Large intestine (tissue), 3 donors: Measurements from ENCODE around the gene HAVCR1. TPM values are rescaled to one million over a fixed set of nuclear protein-coding genes. Genes with fewer than 3 reads are reported as not detected.
"Not testable (repeated sequence)": the region's sequence is repeated elsewhere in the genome, so short reads cannot be mapped to it uniquely, and the experiment has no call there.

Experiments used
- DNase-seq, 2 donors: peaks; one replicate each; pipeline versions ENCODE4 v3.0.0 to v3.0.0-alpha.2; 2013
- H3K27ac ChIP-seq: one replicate; pipeline ENCODE4 v1.5.1; 2013; ENCODE audit warnings: low read length
- H3K27me3 ChIP-seq: 2 replicates; pipeline ENCODE4 v1.6.1; 2013; ENCODE audit warnings: low read length; ENCODE audit not compliant: control insufficient read depth, insufficient read depth
- H3K36me3 ChIP-seq: 2 replicates; pipeline ENCODE4 v1.6.1; 2013; ENCODE audit warnings: low read length; ENCODE audit not compliant: control insufficient read depth, insufficient read depth
- H3K4me1 ChIP-seq: one replicate; pipeline ENCODE4 v1.6.1; 2013; ENCODE audit warnings: low read length; ENCODE audit not compliant: control insufficient read depth, insufficient read depth
- H3K4me3 ChIP-seq: one replicate; pipeline ENCODE4 v1.5.1; 2013; ENCODE audit warnings: low read length
- H3K9me3 ChIP-seq: one replicate; pipeline ENCODE4 v1.6.1; 2013; ENCODE audit warnings: mild to moderate bottlenecking, low read depth, low read length, moderate library complexity; ENCODE audit not compliant: control insufficient read depth
- WGBS: methylation state at CpG from one replicate; pipeline ENCODE4 v1.1.5; 2013; ENCODE audit warnings: low lambda C conversion rate; ENCODE audit not compliant: insufficient coverage; 5-methylcytosine and 5-hydroxymethylcytosine counted together
- polyA plus RNA-seq: library from polyadenylated mRNA; unstranded; fragments of 120-200 nt; gene quantifications from one replicate; pipeline ENCODE4 v1.2.1, GENCODE V29; 2013

The HAVCR1 gene
- polyA plus RNA-seq, 1 donor: 0.48 TPM

- H3K27ac ChIP-seq: no peak overlapping the region
- H3K4me1 ChIP-seq: peaks cover 14% of the 10 kb centered on the region
- no peak for DNase-seq
- no peaks in the 10 kb centered on the region for H3K27me3 ChIP-seq
- no peak overlapping the region for H3K4me3 ChIP-seq
- no peaks in the 10 kb centered on the region for H3K9me3 ChIP-seq
- 72% methylated on average over 3 of the region's 5 CpGs for WGBS
- H3K36me3 ChIP-seq: no peaks in the 10 kb centered on the region
Observed at GRCh38 chr5:157050050-157050449, 8.9 kb downstream of the HAVCR1 start.

DNA sequence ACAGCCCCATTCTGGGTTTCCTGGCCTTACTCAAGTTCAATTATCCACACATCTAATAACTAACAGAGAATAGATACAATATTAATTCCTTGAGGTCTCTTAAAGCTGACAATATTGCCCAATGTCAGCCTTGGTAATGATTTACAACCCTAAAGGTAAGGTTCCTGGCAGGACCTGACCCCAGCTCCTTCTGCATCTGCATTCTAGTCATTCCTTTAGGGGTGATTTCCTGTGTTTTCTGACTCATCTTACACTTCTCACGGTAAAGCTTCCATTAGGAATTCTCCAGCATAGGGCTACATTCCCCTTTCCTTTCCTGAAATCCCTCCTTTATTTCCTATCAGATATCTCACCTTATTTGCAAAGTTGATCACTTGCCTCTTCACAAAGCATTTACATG lies 9.3 kb downstream of the HAVCR1 start:
- Histone ChIP-seq H3K36me3 (no peaks in the 10 kb centered on the region), H3K4me1 (peaks cover 14% of the 10 kb centered on the region), H3K27me3 (no peaks in the 10 kb centered on the region), H3K27ac (no peak overlapping the region), H3K9me3 (no peaks in the 10 kb centered on the region), H3K4me3 (no peak overlapping the region)
- no CpG with 5 or more reads among the region's 1 CpG for WGBS
- no peak for DNase-seq

- no peak for DNase-seq
- no peaks in the 10 kb centered on the region for H3K9me3 ChIP-seq
- H3K36me3 ChIP-seq: no peaks in the 10 kb centered on the region
- WGBS: 100% methylated on average over 1 of the region's 5 CpGs
- no peaks in the 10 kb centered on the region for H3K27me3 ChIP-seq
- H3K4me3 ChIP-seq: no peak overlapping the region
- no peak overlapping the region for H3K27ac ChIP-seq
- H3K4me1 ChIP-seq: peaks cover 14% of the 10 kb centered on the region
Observed at GRCh38 chr5:157047898-157048297, 11.0 kb downstream of the HAVCR1 start.

DNA sequence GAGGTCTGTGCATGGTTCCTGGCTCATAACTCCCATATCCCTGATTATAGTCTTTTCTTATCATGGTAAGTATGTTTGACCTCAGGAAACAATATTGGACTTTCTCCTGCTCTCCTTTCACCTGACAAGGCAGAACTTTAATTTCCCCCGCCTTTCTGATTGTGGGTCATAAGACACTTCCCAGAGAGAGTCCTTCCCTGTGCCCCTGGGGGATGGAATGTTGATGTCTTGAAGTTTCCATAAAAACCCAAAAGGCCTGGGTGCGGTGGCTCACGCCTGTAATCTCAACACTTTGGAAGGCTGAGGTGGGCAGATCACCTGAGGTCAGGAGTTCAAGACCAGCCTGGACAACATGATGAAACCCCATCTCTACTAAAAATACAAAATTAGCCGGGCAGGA lies 11.9 kb downstream of the HAVCR1 start:
- not testable (repeated sequence) for H3K27ac ChIP-seq, H3K27me3 ChIP-seq, H3K9me3 ChIP-seq, H3K4me3 ChIP-seq, H3K36me3 ChIP-seq
- peaks cover 14% of the 10 kb centered on the region for H3K4me1 ChIP-seq
- peak in 1 of 2 donors; percentile 78 for DNase-seq
- WGBS: no CpG with 5 or more reads among the region's 4 CpGs

GRCh38 chr5:157046041-157046440 lies 12.9 kb downstream of the HAVCR1 start:
- no CpG with 5 or more reads among the region's 3 CpGs for WGBS

DNA sequence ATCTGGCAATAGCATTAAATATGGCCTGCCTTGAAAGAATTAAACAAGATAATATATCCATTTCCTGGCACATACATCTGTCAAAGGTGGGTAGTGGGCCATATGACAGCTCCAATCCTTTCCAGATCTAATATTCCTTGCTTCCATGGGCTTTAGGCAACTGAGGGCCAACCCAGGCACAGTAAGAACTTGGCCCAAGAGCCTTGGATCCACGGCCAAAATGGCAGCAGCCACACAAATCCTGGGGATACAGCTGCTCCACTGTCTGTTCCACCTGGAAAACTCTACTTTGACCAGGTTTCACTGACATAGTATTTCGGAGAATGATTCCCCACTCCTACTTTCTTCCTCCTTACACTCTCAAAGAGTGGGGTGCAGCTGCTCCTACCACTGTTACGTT lies 13.3 kb downstream of the HAVCR1 start:
- no peak overlapping the region for H3K27ac ChIP-seq
- H3K4me1 ChIP-seq: peaks cover 14% of the 10 kb centered on the region
- DNase-seq: no peak
- no peaks in the 10 kb centered on the region for H3K9me3 ChIP-seq
- 100% methylated on average over 2 of the region's 3 CpGs for WGBS
- no peaks in the 10 kb centered on the region for H3K36me3 ChIP-seq
- H3K27me3 ChIP-seq: no peaks in the 10 kb centered on the region
- no peak overlapping the region for H3K4me3 ChIP-seq

More at GRCh38 chr5:157046041-157046440, 12.9 kb downstream of the HAVCR1 start:
- Histone ChIP-seq H3K27me3 (no peaks in the 10 kb centered on the region), H3K4me3 (no peak overlapping the region), H3K27ac (no peak overlapping the region), H3K4me1 (peaks cover 14% of the 10 kb centered on the region), H3K36me3 (no peaks in the 10 kb centered on the region), H3K9me3 (no peaks in the 10 kb centered on the region)
- peak; percentile 71 to 74 for DNase-seq

DNA sequence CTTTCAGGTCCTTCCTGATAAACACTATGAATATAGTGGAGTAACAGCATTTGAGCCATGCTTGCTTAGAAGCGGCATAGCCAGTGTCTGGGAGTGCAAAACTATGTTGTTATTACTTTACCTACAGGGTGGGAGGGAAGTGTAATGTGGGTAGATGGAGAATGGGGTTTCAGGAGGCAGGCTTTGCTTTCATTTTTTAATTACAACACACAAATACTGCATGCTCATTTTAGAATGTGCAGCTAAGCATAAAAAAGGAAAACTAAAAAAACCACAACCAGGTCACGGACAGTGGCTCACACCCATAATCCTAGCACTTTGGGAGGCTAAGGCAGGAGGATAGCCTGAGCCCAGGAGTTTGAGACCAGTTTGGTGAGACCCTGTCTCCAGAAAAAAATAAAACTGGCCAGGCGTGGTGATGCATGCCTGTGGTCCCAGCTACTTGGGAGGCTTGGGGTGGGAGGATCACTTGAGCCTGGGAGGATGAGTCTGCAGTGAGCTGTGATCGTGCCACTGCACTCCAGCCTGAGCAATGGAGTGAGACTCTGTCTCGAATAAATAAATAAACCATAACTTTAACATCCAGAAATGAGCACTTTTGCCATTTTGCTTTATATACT lies 20.2 kb downstream of the HAVCR1 start:
- Histone ChIP-seq H3K36me3 (no peaks in the 10 kb centered on the region), H3K27ac (no peak overlapping the region), H3K4me1 (no peaks in the 10 kb centered on the region), H3K27me3 (no peaks in the 10 kb centered on the region), H3K9me3 (no peaks in the 10 kb centered on the region), H3K4me3 (no peak overlapping the region)
- 80% methylated on average over 1 of the region's 5 CpGs for WGBS
- DNase-seq: no peak

- WGBS: no CpG with 5 or more reads among the region's 17 CpGs
- H3K4me3 ChIP-seq, H3K4me1 ChIP-seq, H3K36me3 ChIP-seq, H3K27me3 ChIP-seq, H3K9me3 ChIP-seq: not testable (repeated sequence)
- peak overlapping the region; percentile 27 for H3K27ac ChIP-seq
- peak in 1 of 2 donors; percentile 50 for DNase-seq
Observed at GRCh38 chr5:157034106-157035072, 24.5 kb downstream of the HAVCR1 start.

DNA sequence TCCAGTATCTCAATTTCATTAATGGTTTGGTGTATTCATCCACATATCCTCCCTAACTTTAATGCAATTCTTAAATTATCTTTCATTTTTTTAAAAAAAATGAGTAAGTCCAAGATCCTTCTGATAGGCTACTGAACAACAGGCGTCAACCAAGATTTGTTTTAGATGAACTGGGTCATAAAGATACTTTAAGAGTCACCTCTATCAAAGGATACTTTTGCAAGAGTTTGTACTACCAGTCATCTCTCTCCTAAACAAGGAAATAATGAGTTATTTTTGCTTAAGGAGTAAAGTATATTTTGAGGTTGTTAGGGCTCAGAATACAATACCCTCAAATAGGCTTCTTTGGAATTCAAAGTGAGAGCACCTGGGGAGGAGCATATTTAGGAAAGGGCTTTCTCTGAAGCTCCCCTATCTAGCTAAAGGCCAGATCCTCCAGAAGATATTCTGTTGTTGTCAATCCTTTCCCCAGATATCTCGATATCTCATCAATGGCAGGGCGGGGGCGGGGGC lies 25.8 kb downstream of the HAVCR1 start:
- H3K27ac ChIP-seq: no peak overlapping the region
- H3K27me3 ChIP-seq: no peaks in the 10 kb centered on the region
- 20% methylated on average over 1 of the region's 4 CpGs for WGBS
- H3K36me3 ChIP-seq: no peaks in the 10 kb centered on the region
- H3K4me1 ChIP-seq: no peaks in the 10 kb centered on the region
- no peaks in the 10 kb centered on the region for H3K9me3 ChIP-seq
- H3K4me3 ChIP-seq: no peak overlapping the region
- no peak for DNase-seq

GRCh38 chr5:157030692-157031091 lies 28.2 kb downstream of the HAVCR1 start:
- DNase-seq: no peak
- Histone ChIP-seq H3K4me3 (no peak overlapping the region), H3K4me1 (no peaks in the 10 kb centered on the region), H3K36me3 (no peaks in the 10 kb centered on the region), H3K9me3 (no peaks in the 10 kb centered on the region), H3K27me3 (no peaks in the 10 kb centered on the region), H3K27ac (no peak overlapping the region)
- 33% methylated on average over 1 of the region's 3 CpGs for WGBS
